ENCODE measurements around the gene CYB561D1.

GRCh38 chr1:109529881-109530456 lies 36.1 kb downstream of the CYB561D1 start:
- TF ChIP-seq CTCF (IDR thresholded peaks at IDR 0.05) (no peak), POLR2A (IDR thresholded peaks at IDR 0.05) (no peak)
